Stimulated activated CD8-positive, alpha-beta memory T cell treated with anti-CD3 and anti-CD28 coated beads, Interleukin-15, amount 100 ng/mL, for 1 hour (primary cell): ENCODE data around the gene MOSPD3.
"Not testable (repeated sequence)": the region's sequence is repeated elsewhere in the genome, so short reads cannot be mapped to it uniquely, and the experiment has no call there.

Experiments
- DNase-seq: peaks from one replicate; pipeline ENCODE4 v3.0.0-alpha.2; 2020; ENCODE audit warnings: low read depth

Gene MOSPD3, protein sequence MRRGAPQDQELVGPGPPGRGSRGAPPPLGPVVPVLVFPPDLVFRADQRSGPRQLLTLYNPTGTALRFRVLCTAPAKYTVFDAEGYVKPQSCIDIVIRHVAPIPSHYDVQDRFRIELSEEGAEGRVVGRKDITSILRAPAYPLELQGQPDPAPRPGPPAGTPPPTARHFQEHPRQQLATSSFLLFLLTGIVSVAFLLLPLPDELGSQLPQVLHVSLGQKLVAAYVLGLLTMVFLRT

DNA sequence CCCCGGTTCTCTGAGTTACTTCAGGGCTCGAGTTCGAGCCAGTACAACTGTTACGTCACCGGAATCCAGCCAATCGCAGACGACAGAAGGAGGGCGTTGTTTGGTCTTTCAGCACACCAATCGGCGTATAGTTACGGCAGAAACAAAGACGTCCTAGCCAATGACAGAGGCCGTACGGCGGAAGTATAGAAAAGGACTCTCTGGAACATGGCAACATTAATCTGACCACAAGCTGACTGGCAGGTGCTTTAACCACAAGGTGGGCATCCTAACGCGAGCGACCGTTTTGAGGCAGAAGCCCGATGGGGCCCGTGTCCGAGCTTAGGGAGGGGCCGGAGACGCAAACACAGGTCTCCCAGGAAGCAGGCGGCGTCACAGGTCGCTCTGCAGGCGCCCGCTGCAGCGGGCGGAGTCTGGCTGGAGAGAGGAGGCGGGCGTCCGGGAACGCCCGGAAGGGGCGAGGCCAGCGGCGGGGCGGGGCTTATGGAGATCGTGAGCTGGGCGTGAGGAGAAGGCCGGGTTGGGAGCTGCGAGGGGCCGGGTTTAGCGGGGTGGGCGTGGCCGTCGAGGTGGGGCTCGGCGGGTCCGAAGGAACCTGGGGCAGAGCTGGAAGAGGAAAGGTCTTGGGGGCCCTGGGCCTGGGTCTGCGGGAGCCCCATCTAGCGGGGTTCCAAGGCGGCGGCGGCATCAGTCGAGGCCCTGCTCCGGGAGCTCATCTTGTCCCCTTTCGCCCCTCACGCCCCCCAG lies at the start of gene MOSPD3:
Gene MOSPD3, plus strand, starts transcription at position 558 of the 747 bp plus-strand sequence. CDS start 252 bp downstream, outside the sequence.
- peak; percentile 94 for DNase-seq

- DNase-seq: no peak
These were observed 49.2 kb upstream of the MOSPD3 start for GRCh38 chr7:100563100-100563564.

DNA sequence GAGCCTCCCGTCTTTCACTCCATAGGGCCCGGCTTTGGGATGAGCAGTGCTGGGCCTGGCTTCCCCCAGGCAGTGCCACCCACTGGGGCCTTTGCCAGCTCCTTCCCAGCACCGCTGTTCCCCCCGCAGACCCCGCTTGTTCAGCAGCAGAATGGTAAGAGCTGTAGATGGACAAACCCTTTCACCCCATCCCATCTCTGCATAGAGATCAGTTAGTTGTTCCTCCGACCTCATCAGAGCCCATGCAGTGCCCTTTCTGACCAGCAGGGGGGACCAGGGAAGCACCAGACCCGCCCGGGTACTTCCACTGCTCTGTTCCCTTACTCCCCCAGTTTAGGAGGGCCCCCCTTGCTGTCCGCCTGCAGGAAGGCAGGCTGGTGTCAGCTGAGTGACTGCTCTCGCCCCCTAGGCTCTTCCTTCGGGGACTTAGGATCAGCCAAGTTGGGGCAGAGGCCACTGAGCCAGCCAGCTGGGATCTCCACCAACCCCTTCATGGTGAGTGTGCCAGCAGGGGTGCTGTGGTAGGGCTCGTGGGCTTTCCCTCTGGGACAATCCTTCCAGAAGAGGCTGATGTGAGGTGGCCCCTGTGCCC lies 48.4 kb upstream of the MOSPD3 start:
- peak; percentile 83 for DNase-seq

- DNase-seq: not testable (repeated sequence)
These were observed 47.9 kb upstream of the MOSPD3 start for GRCh38 chr7:100564405-100564804.

DNA sequence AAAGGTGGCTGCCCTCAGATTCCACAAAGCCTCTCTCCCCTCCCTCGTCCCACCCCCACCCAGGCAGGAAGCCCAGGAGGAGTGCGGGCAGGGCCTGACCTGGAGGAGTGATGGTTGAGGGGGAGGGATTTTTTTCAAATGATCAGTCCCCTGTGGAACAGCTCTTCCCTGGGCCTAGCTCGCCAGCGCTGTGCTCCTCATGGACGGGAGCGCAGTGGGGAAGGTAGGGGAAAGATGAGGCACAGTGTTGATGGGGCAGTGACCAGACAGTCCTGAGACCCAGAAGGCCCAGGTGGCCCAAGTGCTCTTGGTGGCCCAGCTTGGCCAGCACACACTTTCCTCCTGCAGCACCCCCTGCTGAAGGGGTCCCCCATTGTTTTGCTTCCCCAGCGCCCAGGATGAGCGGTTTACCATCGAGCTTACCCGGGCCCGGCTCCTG lies 47.2 kb upstream of the MOSPD3 start:
- DNase-seq: no peak

DNA sequence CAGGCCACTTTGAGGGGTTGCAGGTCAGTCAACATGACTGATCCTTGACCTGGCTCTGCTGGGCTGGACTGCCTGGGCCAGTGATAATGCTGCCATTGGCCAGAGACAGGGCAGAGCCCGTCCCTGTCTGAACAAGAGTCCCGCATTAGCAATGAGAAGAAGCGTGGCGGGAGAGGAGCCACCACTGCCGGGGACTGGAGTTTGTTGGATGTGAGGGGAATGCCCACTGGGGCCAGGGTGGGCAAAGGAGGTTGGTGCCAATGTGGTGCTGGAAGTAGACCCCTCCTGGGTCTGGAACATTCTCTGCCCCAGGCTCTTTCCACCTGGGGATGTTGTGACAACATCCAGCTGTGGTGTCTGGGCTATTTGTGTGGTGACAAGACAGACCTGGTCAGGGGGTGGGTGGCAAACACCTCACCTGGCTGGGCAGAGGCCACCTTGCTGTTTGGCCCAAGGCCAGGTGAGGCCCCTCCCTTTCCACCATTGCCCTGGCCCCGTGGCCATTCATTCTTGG lies 46.3 kb upstream of the MOSPD3 start:
- DNase-seq: no peak

- DNase-seq: no peak
These were observed 45.2 kb upstream of the MOSPD3 start for GRCh38 chr7:100567031-100567730.

GRCh38 chr7:100567751-100568175 lies 44.6 kb upstream of the MOSPD3 start:
- no peak for DNase-seq

DNA sequence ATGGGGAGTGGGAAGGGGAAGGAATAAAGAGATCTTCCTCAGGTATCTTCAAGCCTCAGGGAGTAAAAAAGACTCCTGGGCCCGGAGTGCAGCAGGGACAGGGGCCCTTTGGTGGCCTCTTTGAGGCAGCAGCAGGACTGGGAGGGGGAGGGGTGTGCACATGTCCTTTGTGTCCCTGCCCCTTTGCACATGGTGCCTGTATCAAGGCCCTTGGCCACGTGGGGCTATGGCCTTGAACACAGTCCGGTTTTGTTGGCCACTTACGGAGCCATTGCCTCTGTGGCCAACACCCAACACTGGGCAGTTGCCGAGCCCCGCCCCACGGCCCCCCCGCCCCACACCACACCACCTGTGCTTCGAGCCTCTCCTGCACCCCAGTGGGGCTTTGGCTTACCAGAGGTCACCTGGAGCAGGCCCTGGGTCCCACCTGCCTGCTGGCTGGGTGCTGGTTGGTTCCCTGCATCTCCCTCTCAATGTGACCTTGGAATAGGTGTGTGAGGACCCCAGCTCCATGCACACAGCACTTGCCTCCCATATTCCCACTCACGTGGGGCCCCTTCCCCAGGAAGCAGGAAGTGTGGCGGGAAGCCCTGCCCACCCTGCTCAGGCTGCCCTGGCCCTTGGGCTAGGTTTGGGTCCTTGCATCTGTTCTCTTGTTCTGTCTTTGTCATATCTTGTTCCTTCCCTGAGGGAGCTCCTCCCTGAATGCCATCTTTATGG lies 44.0 kb upstream of the MOSPD3 start:
- no peak for DNase-seq

DNA sequence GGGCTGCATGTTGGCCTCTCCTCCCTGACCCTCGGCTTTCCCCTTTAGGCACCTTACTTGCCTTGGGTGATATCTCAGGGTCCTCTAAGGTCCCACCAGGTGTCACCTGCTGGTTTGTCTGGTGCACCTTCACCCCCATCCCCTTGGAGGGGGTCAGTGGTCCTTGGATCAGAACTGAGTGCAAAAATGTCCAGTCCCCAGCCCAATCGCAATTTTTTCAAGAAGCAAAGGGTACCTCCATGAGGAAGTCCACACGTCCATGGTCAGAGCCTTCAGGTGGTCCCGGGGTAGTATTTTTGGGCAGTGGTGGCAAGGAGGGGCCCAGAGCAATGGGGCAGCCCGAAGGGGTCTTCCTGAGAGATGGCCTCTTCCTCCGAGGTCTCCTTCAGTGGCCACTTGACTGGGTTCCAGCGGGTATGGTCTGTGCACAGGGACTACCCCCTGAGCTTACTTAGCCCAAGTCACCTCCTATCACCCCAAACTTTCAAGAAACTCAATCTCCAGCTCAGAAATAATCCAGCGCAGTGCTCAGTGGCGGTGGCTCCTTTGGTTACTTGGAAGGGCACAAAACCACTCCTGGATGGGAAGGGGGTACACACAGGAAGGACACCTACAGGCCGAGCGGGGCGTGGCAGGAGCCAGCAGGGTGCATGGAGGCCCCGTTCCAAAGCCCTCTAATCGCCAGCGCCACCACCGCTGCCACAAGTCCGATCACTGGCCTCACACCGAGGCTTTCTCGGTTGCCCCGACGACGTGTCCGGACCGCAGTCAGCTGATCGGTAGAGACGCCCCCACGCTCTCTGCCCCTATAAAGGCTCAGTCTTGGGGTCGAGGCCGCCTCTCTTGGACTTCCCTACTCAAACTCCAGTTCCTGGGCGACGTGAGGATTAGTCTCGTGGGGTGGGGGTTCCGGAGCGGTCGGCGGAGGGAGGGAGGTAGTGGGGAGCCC lies 43.2 kb upstream of the MOSPD3 start:
- DNase-seq: no peak

GRCh38 chr7:100570954-100571828 lies 41.1 kb upstream of the MOSPD3 start:
- DNase-seq: no peak

- DNase-seq: no peak
These were observed 40.6 kb upstream of the MOSPD3 start for GRCh38 chr7:100571829-100572116.

DNA sequence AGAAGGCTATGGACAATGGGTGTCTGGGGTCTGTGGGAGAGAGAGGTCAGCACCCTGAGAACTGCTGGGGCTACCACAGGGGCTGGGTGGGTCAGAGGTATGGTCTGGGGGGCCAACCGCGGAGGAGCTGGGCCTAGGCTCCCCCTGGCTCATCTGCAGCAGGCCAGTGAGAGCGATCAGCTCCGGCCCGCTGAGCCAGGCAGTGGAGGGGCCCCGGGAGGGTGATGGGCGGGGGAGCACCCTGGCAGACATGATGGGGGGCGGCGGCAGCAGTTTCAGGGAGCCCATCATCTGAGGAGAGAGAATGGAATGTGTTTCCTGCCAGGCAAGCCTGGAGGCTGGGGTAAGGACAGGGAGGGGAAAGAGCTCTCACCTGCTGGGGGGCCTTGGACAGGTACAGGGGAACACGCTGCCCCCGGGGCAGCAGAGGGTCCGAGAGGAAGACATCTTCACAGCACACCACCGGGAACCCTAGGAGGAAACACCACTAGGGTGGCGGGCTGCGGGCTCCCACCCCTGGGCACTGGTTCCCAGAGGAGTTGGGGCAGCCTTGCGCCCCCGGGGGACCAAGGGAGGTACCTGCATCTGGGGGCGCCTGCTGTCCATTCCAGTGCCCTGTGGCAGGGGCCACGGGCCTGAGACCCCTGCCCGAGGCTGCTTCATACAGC lies 39.9 kb upstream of the MOSPD3 start:
- DNase-seq: no peak

GRCh38 chr7:100572949-100573675 lies 39.2 kb upstream of the MOSPD3 start:
- DNase-seq: no peak

DNA sequence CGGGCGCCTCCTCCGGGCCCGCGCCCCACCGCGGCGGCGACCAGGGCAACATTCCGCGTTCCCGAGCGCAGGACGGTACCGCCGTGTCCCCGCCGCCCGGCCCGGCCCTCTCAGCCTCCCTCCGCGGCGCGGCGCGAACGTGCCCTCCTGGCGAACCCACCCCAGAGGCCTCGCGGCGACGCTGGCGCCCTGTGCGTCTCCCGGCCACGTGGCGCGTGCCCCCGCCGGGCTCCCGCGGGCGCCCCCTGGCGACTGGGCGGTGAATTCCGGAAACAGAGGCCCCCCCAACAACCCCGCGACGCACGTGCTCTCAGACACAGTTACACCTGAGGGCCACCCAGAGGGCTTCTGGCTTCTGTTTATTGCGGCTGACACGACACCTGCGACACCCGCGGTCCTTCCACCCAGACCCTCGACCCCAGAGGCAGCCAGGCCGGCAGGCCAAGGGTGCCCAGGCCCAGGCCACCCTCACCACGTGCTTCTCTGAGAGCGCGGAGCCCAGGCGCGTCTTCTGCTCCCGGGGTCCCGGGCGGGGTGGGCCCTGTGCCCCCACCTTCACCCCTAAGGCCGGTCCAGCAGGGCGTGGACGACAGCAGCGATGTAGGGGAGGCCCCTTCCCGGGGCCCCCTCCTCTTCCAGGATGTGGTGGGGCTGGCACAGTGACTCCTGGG lies 38.5 kb upstream of the MOSPD3 start, which contains the start of gene SAP25:
Gene SAP25, minus strand, starts transcription at position 210 of the 671 bp plus-strand sequence. Its CDS starts 158 bp downstream, at position 52.
- DNase-seq: no peak

DNA sequence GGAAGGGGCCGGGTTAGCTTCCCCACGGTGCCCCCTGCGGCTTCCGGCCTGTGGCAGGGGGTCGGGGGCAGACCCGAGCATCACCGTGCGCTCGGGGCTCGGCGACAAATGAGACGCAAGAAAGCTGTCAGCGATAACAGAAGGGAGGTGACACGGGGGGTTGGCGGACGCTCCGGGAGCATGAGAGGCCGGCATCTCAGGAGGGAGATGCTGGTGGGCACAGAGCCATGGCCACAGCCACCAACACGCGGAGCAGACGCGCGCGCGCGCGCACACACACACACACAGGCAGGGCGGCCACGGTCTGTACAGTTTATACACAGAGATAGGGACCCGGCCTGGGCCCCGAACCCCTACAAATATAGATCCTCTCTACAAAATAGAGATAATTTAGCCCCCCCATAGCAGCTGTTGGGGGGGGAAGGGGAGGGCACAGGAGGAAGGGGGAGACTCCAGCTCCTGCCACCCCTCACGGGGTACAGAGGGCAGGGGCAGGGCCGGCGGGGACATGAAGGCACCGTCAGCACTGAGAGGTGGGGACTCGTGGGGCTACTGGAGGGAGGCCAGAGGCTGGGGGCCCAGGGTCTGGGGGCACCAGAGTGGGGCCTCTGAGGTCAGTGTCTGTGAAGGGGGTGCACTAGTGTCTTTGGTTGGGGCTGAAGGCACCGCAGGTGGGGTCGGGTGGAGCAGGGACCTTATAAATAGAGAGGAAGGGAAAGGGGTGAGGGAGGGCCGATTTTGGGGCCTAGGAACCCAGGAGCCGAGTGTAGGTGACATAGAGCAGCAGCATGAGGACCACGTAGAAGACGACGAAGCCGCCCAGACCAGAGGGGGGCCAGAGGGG lies 37.8 kb upstream of the MOSPD3 start:
- DNase-seq: no peak

DNA sequence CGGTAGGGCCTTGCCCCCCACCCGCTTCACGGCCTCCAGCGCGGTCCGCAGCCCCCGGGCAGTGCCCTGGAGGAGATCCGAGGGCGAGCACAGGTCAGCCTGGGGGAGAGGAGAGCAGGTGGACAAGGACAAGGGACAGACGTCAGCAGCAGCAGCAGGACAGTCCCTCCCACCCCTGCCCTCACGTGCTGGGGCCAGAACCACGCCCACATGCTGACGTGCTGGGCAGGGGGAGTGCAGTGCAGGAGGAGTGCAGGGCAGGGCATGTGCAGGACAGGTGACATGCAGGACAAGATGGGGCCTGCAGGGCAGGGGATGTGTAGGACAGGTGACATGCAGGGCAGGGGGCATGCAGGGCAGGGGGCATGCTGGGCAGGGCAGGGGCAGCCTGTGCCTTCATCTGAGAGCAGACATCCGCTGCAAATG lies 37.1 kb upstream of the MOSPD3 start:
- no peak for DNase-seq
